Endothelial cell of hepatic sinusoid (primary cell): ENCODE data around the gene PNPT1.
"Not testable (repeated sequence)": the region's sequence is repeated elsewhere in the genome, so short reads cannot be mapped to it uniquely, and the experiment has no call there.

Experiments
- in situ Hi-C: cut with HindIII; loops from 2 replicates; pipeline ENCODE4 v1.10.0; 2017; ENCODE audit warnings: low sequenced_read_pairs

The PNPT1 gene

GRCh38 chr2:55601849-55602248, 91.8 kb downstream of the PNPT1 start:
- in situ Hi-C loops: no loop called here

DNA sequence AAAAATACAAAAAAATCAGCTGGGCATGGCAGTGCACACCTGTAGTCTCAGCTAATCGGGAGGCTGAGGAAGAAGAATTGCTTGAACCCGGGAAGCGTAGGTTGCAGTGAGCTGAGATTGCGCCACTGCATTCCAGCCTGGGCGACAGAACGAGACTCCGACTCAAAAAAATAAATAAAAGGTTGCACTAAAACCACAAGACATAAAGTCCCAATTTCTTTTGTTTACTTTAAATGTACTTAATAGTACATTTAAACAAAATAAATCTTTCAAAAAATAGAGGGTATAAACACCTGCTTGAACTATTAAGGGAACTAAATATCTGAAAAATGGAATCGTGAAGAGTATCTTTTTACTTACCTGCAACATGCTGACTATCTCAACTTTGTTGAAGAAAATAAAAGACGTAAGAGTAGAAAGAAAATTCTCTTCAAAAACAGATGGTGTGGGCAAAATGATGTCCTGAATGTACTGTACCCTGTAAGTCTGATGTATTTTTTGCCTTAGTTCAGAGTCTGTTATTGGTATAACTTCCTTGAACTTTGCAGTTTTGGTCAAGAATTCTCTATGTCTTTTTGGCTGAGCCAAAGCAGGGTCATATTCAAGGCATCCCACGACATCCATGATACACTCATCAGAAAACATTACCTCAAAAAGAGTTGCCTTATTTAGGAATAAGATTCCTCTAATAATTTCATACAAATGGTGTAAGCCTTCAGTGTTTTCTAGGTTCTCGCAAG, 95.4 kb downstream of the PNPT1 start:
- in situ Hi-C loops: no loop called here

- in situ Hi-C loops: not testable (repeated sequence)
These were observed 96.8 kb downstream of the PNPT1 start for GRCh38 chr2:55596795-55597194.

GRCh38 chr2:55595536-55595935, 98.1 kb downstream of the PNPT1 start:
- in situ Hi-C loops: no loop called here

DNA sequence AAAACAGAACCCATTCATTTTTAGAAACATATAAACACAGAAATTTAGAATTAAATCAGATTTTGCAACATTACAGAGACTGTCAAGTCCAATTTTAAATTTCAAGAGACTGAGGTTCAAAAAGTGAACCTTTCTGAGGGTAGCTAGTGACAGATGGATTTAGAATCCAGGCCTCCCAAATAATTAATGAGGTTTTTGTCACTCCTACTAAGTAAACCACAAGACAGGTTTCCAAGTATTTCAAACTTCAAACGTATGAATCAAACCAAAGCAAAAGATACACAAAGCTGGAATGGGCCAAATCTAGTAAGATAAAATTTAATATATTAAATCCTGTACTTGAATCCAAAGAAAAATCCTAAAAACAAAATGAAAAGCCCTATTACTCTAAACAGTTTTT, 101.5 kb downstream of the PNPT1 start:
- in situ Hi-C loops: no loop called here

- in situ Hi-C loops: no loop called here
These were observed 102.7 kb downstream of the PNPT1 start for GRCh38 chr2:55590810-55591440.

GRCh38 chr2:55585451-55586080, 108.1 kb downstream of the PNPT1 start:
- in situ Hi-C loops: no loop called here
